Lung microvascular endothelial cell (primary cell): ENCODE results near the gene PIGM. TPM values are rescaled to one million over a fixed set of nuclear protein-coding genes. Genes with fewer than 3 reads are reported as not detected.
A peak's percentile ranks its signal among the peaks of the same experiment; 100 is the strongest.
"Not testable (repeated sequence)": the region's sequence is repeated elsewhere in the genome, so short reads cannot be mapped to it uniquely, and the experiment has no call there.

Experiments
- DNase-seq, 2 donors: peaks; one replicate each; pipeline versions ENCODE4 v3.0.0 to v3.0.0-alpha.2; 2010; ENCODE audit warnings: low read depth in 2 of 2
- total RNA-seq: library from RNA; depleted of rRNA; stranded (reverse); fragments of >200 nt; gene quantifications from 2 replicates; pipeline ENCODE4 v1.2.1, GENCODE V29; 2014

PIGM gene
- total RNA-seq, 1 donor from 2014 or later: 3.4 TPM

GRCh38 chr1:160061369-160062229 lies 29.8 kb upstream of the PIGM start:
- no peak for DNase-seq

- DNase-seq: peak; percentile 12 to 18
Observed at GRCh38 chr1:160058087-160058486, 26.3 kb upstream of the PIGM start.

- DNase-seq: no peak
Observed at GRCh38 chr1:160056648-160057169, 24.9 kb upstream of the PIGM start.

DNA sequence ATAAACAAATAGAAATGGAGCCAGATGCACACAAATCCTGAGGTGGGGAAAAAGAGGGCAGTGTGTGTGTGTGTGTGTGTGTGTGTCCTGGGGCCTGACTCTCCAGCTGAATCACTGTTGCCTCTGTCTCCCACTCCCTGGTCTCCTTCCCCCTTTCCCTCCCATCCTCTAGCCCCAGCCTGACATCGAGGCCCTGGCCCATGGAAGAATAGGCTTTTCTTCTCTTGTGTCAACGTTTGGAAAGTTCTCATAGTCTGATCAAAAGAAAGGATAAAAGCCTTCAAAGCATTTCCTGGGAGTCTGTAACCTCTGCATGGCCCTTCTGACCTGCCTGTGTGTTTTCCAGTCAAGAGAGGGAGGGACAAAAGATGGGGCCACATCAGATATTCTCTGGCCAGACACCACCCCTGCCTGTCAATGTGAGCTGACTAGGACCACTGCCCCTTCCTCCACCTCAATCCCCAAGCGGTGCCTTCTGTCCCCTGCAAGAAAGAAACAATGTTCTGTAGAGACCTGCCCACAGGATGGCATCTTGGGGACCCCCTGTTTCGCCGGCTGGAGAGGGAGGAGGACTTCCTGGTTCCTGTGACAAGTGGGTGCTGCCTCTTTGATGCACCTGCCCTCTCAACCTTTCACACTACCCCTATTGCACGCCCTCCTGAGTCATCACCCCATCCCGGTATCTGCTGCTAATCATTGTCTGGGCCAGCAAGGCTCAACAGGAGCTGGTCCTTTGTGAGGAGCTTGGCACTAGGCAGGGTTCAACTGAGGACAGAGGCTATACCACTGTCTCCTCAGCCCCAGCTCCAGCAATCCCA lies 22.0 kb upstream of the PIGM start:
- no peak for DNase-seq

GRCh38 chr1:160052936-160053335 lies 21.1 kb upstream of the PIGM start:
- DNase-seq: no peak

DNA sequence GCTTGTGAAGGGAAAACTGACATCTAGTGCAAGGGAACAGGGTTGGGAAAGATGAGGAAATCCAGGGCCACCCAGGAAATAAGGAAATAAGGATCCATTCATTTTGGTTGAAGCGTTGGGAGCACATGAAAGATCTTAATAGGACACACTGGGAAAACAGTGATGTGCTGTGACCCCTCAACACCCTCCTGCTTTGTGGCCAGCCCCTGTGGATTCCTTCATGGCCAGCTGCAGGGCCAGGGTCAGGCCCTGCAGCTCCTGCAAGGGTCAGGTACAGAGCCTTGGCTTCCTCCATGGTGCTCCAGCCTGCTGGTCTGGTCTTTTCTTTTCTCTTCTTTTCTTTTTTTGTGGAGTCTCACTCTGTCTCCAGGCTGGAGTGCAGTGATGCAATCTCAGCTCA lies 18.8 kb upstream of the PIGM start:
- DNase-seq: no peak

DNA sequence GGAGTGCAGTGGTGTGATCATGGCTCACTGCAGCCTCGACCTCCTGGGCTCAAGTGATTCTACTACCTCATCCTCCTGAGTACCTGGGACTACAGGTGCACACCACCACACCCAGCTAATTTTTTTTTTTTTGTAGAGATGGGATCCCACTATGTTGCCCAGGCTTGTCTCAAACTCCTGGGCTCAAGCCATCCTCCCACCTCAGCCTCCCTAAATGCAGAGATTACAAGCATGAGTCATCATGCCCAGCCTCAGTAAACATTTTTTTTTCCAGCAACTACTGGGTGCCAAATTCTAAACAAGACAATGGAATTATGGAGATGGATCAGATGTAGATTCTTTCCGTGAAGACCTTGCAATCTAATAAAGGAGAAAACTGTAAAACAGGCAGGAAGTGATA lies 18.4 kb upstream of the PIGM start:
- not testable (repeated sequence) for DNase-seq

DNA sequence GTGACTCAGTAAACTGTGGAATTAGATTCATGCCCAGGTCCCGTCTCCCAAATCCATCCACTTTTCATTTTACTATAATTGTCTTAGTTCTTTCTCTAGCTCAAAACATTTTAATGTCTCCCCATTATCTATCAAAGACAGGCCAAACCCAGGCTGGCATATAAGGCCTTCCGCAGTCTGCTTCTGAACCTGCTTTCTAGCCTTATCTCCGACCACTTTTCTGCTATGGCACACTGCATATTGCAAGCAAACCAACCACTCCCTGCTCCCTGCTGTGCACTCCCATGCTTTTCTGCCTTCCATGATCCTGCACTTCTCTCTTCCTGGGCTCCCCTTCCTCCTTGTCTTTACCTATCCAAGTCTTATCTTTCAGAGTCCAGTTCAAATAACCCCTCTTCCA lies 17.3 kb upstream of the PIGM start:
- DNase-seq: no peak

DNA sequence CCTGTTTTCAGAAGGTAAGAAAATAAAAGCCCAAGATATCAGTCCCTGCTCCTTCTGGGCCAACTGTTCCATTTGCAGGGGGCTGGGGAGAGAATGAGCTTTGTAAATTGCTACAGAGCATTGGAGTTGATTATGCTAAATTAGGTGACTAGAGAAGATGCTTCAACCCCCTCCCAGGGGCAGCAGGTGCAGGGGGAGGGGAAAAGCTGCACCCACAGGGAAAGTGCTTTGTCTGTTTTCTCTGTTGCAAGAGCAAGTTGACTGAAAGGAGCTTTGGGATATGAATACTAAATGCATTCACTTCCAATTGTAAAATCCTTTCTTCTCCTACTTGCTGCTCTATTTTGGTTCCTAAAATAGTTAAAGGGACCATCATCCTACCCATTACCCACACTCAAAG lies 16.5 kb upstream of the PIGM start:
- no peak for DNase-seq

GRCh38 chr1:160047111-160047991 lies 15.6 kb upstream of the PIGM start:
- DNase-seq: no peak

DNA sequence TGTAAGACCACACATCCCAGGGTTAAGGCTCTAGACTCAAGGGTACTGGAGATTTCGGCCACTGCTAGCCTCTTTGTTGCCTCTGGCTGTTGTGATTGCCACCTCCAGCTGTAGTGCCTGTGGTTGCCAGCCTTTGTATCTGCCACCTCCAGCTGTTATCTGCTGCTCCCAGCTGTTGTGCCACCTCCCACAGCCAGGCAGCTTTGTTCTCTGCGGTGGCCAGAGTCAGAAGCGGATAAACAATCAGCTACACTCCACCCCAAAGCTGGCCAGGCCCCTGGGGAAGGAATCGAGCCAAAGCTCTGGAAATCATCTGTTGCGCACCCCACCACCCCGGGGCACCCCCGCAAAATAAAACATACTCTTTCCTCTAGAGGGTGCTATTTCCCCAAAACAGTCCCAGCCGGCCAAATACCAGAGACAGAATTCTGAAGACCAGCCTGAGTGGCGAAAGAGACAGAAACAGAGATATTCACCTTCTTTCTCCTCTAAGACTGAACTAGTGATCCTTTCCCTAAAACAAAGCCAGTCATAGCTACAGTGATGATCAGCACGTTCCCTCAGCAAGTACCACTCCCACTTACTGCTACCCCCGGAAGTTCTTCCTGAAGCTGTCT lies 14.8 kb upstream of the PIGM start:
- peak; percentile 8 to 17 for DNase-seq

- DNase-seq: no peak
Observed at GRCh38 chr1:160045653-160046052, 13.9 kb upstream of the PIGM start.

DNA sequence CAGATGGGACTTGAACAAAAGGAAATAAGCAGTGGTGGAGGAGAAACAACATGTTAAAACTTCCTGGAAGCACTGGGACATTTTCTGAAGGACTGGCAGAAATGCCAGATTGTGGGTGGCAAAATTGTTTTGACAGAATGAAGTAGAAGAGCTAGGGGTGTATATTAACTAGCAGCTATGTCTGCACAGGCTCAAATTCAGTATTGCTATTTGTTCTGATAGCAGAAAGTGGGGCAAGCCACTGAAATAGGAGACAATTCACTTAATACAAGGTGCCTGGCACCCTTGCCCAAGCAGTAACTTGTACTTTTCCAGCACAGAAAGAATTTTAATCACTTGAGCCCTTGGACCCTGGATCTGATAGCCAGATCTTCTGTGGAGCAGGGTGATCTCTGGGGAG lies 11.8 kb upstream of the PIGM start:
- no peak for DNase-seq

DNA sequence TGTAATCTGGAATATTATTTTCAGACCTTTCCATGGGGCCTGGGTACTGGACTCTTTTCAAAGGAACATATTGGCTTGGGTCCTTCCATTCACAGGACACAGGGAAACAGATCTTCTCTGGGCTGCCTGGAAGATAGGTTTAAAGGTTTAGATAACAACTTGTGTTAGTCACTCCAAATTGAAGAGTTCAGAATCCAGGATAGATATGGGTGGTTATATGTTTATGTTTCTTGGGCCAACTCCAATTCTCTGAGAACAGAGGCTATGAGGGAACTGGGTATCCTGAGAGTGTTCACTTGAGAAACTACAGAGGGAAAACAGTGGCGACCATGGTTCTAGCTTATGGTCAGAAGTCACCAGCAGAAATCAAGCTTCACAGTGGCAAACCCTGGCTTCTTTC lies 8.7 kb upstream of the PIGM start:
- no peak for DNase-seq

GRCh38 chr1:160032165-160032820 lies 503 bp upstream of the PIGM start:
- DNase-seq: peak; percentile 3 to 14

- peak; percentile 6 to 19 for DNase-seq
Observed at GRCh38 chr1:160030657-160031364, 979 bp downstream of the PIGM start.

DNA sequence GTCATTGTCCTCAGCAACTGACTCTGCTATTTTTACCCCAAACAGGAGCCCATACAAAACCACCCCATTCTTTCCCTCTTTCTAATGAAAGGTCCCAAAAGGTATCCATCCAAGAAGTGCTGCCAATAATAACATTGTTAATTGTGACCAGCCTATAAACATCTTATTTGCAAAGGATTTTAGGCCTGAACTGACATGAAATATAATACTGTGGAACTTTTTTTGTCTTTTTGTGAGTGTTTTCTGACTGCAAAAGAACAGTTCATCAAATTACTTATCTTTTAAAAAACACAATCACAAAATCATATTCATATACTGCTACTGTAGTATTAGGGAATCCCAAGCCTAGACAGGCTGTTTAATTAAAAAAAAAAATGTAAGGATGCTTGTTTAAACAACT lies 3.4 kb downstream of the PIGM start:
- no peak for DNase-seq

DNA sequence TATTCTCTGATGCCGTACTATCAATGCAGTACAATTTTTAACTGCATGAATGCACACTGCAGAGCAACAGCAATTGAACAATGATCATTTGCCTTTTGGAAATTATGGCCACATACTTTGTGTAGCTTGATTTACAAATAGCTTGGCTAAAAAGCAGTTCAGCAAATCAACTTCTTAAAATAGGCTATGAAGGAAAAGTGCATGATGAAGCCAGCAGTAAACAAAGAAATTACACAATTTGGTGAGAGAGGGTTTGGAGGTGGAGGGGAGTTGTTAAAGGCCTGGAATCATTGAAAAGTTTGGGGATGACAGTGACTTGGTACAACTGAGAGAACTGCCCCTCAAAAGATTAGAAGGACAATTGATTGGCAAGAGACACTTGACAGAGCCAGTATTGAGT lies 6.5 kb downstream of the PIGM start:
- no peak for DNase-seq

- peak in 1 of 2 donors; percentile 6 for DNase-seq
Observed at GRCh38 chr1:160024195-160024905, 7.4 kb downstream of the PIGM start.
